HepG2 (cell line): ENCODE results near the gene IKZF3. TPM values are rescaled to one million over a fixed set of nuclear protein-coding genes. Genes with fewer than 3 reads are reported as not detected.

ENCODE experiments used
- ARHGAP35 ChIP-seq: sonication (generic); formaldehyde crosslinking; IDR thresholded peaks from 2 replicates; pipeline ENCODE4 v1.9.0; 2022; ENCODE audit warnings: mild to moderate bottlenecking, inconsistent platforms, moderate library complexity, missing genetic modification reagents, borderline replicate concordance
- DNMT3B ChIP-seq: conservative IDR thresholded peaks from 2 replicates; pipeline ENCODE4 v1.6.1; 2016; ENCODE audit warnings: missing biosample characterization, control low read depth
- HMGA1 ChIP-seq: sonication (generic); formaldehyde crosslinking; conservative IDR thresholded peaks from 2 replicates; pipeline ENCODE4 v1.4.0; 2020; ENCODE audit warnings: missing genetic modification reagents
- KLF6 ChIP-seq: IDR thresholded peaks from 2 replicates; pipeline ENCODE4 v1.8.0; 2016; ENCODE audit warnings: missing biosample characterization, missing genetic modification reagents
- NONO ChIP-seq, 2 experiments: fragments of 450-650 bp in 1 of 2; sonication (generic) in 1 of 2; formaldehyde crosslinking in 1 of 2; IDR thresholded peaks in 1 of 2; conservative IDR thresholded peaks in 1 of 2; 2 replicates each; pipeline versions ENCODE4 v1.6.1 to v1.8.0; 2017 to 2022; ENCODE audit warnings: mild to moderate bottlenecking in 1 of 2, missing genetic modification reagents in 1 of 2, moderate library complexity in 1 of 2
- ZFP36L2 ChIP-seq: sonication (generic); formaldehyde crosslinking; IDR thresholded peaks from 2 replicates; pipeline ENCODE4 v1.4.0; 2020; ENCODE audit warnings: missing genetic modification reagents
- ZNF296 ChIP-seq: sonication (generic); formaldehyde crosslinking; conservative IDR thresholded peaks from 2 replicates; pipeline ENCODE4 v1.5.0; 2020; ENCODE audit warnings: mild to moderate bottlenecking, missing genetic modification reagents
- ZNF430 ChIP-seq: sonication (generic); formaldehyde crosslinking; IDR thresholded peaks from 2 replicates; pipeline ENCODE4 v1.9.0; 2021; ENCODE audit warnings: mild to moderate bottlenecking, missing genetic modification reagents
- ZNF570 ChIP-seq: sonication (generic); formaldehyde crosslinking; IDR thresholded peaks from 2 replicates; pipeline ENCODE4 v1.4.0; 2020; ENCODE audit warnings: mild to moderate bottlenecking, missing genetic modification reagents, borderline replicate concordance
- ZNF672 ChIP-seq: sonication (generic); formaldehyde crosslinking; IDR thresholded peaks from 2 replicates; pipeline ENCODE4 v1.8.1; 2022; ENCODE audit warnings: missing genetic modification reagents
- ZNF761 ChIP-seq: sonication (generic); formaldehyde crosslinking; conservative IDR thresholded peaks from 2 replicates; pipeline ENCODE4 v1.4.0; 2020; ENCODE audit warnings: mild to moderate bottlenecking, missing genetic modification reagents
- polyA plus RNA-seq, 8 experiments: library from polyadenylated mRNA; depleted of rRNA in 3 of 8; stranded (reverse) in 7 of 8; unstranded in 1 of 8; fragments of >200 nt; fragmentation: Illumina TruSeq in 4 of 8; extraction: Trizol in 4 of 8; gene quantifications; 2 replicates each; pipeline versions ENCODE4 v1.2.1 to v1.2.3, GENCODE V29; 2011 to 2016; ENCODE audit warnings: low read depth in 4 of 8, missing spikeins in 1 of 8, mixed read lengths in 1 of 8; ENCODE audit not compliant: insufficient read depth in 1 of 8
- total RNA-seq, 5 experiments: library from RNA; depleted of rRNA; stranded (reverse); fragments of >200 nt; fragmentation: Illumina TruSeq; extraction: Trizol; gene quantifications; 2 replicates each; pipeline ENCODE4 v1.2.3, GENCODE V29; 2016; ENCODE audit warnings: low read depth in 1 of 5
- TF ChIP-seq, protein P1 (sequence below): sonication (generic); formaldehyde crosslinking; IDR thresholded peaks from 2 replicates; pipeline ENCODE4 v1.9.0; 2021; ENCODE audit warnings: missing genetic modification reagents, mild to moderate bottlenecking, borderline replicate concordance
- TF ChIP-seq, protein P2 (sequence below): sonication (generic); formaldehyde crosslinking; IDR thresholded peaks from 2 replicates; pipeline ENCODE4 v1.4.0; 2020; ENCODE audit warnings: mild to moderate bottlenecking, missing genetic modification reagents
- TF ChIP-seq, protein P3 (sequence below): sonication (generic); formaldehyde crosslinking; IDR thresholded peaks from 2 replicates; pipeline ENCODE4 v1.5.0; 2020; ENCODE audit warnings: mild to moderate bottlenecking, low read depth, missing genetic modification reagents, borderline replicate concordance
- TF ChIP-seq, protein P4 (sequence below): sonication (generic); formaldehyde crosslinking; IDR thresholded peaks from 2 replicates; pipeline ENCODE4 v1.4.0; 2020; ENCODE audit warnings: missing genetic modification reagents
- TF ChIP-seq, protein P5 (sequence below): sonication (generic); formaldehyde crosslinking; IDR thresholded peaks from 2 replicates; pipeline ENCODE4 v1.9.0; 2022; ENCODE audit warnings: missing genetic modification reagents, mild to moderate bottlenecking, borderline replicate concordance
- TF ChIP-seq, protein P6 (sequence below): sonication (generic); formaldehyde crosslinking; IDR thresholded peaks from 2 replicates; pipeline ENCODE4 v1.5.0; 2020; ENCODE audit warnings: mild to moderate bottlenecking, missing genetic modification reagents
- TF ChIP-seq, protein P7 (sequence below): sonication (generic); formaldehyde crosslinking; IDR thresholded peaks from 2 replicates; pipeline ENCODE4 v1.8.0; 2022; ENCODE audit warnings: mild to moderate bottlenecking, missing genetic modification reagents, moderate library complexity

IKZF3 gene
- total and polyA plus RNA-seq, 2 of the 13 experiments (the other 11 are each of a cell fraction or from before 2014, with no cell fraction given) = not detected

DNA sequence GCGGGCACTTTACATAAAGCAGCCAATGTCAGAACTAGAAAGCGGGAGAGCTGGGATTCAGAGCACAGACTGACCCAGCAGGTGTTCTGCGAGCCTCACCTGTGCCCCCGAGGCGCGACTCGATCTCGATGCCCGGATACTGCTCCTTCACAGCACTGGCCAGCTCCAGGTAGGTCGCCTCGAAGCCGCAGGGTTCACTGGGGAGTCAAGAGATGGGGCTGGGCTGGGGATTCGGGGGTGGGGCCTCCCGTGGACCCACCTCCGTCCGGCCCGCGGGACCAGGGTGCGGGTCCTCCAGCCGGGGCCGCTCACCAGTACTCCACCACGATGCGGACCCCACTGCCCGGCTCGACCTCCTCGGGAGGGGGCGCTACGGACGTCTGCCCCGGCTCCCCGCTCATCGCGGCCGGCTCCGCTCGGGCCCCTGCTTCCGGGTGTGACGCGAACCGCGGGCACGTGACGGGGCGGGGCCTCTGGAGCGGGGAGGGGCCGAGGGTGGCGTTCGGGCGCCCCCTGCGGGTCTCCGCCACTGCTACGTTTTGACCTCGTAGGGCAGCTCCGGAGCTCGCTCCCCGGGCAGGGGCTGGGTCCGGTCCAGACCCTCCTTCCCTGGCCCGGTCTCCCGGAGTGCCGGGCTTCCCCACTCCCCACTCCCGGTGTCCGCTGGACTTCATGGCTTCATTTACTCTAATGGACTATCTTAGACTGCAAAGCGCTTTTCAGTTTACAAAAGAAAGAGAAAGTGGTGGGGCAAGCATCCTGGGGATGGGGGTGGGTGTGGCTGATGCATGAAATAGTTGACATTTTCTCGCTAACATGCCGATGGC lies 133.8 kb downstream of the IKZF3 start, which contains the start of gene MIEN1 (continued):
- TF ChIP-seq, protein P1, sequence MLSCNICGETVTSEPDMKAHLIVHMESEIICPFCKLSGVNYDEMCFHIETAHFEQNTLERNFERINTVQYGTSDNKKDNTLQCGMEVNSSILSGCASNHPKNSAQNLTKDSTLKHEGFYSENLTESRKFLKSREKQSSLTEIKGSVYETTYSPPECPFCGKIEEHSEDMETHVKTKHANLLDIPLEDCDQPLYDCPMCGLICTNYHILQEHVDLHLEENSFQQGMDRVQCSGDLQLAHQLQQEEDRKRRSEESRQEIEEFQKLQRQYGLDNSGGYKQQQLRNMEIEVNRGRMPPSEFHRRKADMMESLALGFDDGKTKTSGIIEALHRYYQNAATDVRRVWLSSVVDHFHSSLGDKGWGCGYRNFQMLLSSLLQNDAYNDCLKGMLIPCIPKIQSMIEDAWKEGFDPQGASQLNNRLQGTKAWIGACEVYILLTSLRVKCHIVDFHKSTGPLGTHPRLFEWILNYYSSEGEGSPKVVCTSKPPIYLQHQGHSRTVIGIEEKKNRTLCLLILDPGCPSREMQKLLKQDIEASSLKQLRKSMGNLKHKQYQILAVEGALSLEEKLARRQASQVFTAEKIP (CRISPR knock-in tag) = no peak
- TF ChIP-seq DNMT3B (CRISPR knock-in tag) = no peak; the same call in 1 of the 2 replicates
- TF ChIP-seq, protein P2, sequence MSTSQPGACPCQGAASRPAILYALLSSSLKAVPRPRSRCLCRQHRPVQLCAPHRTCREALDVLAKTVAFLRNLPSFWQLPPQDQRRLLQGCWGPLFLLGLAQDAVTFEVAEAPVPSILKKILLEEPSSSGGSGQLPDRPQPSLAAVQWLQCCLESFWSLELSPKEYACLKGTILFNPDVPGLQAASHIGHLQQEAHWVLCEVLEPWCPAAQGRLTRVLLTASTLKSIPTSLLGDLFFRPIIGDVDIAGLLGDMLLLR (CRISPR knock-in tag) = no peak
- TF ChIP-seq, protein P3, sequence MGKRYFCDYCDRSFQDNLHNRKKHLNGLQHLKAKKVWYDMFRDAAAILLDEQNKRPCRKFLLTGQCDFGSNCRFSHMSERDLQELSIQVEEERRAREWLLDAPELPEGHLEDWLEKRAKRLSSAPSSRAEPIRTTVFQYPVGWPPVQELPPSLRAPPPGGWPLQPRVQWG (CRISPR knock-in tag) = no peak
- 0 out of 2 replicates have a peak, but pooled peaks have one; percentile 31 for TF ChIP-seq ZNF430 (CRISPR knock-in tag)
- TF ChIP-seq, protein P4, sequence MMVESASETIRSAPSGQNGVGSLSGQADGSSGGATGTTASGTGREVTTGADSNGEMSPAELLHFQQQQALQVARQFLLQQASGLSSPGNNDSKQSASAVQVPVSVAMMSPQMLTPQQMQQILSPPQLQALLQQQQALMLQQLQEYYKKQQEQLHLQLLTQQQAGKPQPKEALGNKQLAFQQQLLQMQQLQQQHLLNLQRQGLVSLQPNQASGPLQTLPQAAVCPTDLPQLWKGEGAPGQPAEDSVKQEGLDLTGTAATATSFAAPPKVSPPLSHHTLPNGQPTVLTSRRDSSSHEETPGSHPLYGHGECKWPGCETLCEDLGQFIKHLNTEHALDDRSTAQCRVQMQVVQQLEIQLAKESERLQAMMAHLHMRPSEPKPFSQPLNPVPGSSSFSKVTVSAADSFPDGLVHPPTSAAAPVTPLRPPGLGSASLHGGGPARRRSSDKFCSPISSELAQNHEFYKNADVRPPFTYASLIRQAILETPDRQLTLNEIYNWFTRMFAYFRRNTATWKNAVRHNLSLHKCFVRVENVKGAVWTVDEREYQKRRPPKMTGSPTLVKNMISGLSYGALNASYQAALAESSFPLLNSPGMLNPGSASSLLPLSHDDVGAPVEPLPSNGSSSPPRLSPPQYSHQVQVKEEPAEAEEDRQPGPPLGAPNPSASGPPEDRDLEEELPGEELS (CRISPR knock-in tag) = peak; percentile 47
- no peak for TF ChIP-seq ZNF672 (CRISPR knock-in tag)
- TF ChIP-seq ZNF570 = no peak
- no peak for TF ChIP-seq ZFP36L2 (CRISPR knock-in tag)
- TF ChIP-seq, protein P5, sequence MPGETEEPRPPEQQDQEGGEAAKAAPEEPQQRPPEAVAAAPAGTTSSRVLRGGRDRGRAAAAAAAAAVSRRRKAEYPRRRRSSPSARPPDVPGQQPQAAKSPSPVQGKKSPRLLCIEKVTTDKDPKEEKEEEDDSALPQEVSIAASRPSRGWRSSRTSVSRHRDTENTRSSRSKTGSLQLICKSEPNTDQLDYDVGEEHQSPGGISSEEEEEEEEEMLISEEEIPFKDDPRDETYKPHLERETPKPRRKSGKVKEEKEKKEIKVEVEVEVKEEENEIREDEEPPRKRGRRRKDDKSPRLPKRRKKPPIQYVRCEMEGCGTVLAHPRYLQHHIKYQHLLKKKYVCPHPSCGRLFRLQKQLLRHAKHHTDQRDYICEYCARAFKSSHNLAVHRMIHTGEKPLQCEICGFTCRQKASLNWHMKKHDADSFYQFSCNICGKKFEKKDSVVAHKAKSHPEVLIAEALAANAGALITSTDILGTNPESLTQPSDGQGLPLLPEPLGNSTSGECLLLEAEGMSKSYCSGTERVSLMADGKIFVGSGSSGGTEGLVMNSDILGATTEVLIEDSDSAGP (CRISPR knock-in tag) = peak; percentile 94; the same call in 1 of the 2 replicates
- TF ChIP-seq ARHGAP35 (CRISPR knock-in tag) = peak; percentile 99
- TF ChIP-seq KLF6 (CRISPR knock-in tag) = peak; percentile 63; the same call in 1 of the 2 replicates
- TF ChIP-seq ZNF761 = no peak; the same call in 1 of the 2 replicates
- TF ChIP-seq HMGA1 (CRISPR knock-in tag) = no peak
- TF ChIP-seq, protein P6, sequence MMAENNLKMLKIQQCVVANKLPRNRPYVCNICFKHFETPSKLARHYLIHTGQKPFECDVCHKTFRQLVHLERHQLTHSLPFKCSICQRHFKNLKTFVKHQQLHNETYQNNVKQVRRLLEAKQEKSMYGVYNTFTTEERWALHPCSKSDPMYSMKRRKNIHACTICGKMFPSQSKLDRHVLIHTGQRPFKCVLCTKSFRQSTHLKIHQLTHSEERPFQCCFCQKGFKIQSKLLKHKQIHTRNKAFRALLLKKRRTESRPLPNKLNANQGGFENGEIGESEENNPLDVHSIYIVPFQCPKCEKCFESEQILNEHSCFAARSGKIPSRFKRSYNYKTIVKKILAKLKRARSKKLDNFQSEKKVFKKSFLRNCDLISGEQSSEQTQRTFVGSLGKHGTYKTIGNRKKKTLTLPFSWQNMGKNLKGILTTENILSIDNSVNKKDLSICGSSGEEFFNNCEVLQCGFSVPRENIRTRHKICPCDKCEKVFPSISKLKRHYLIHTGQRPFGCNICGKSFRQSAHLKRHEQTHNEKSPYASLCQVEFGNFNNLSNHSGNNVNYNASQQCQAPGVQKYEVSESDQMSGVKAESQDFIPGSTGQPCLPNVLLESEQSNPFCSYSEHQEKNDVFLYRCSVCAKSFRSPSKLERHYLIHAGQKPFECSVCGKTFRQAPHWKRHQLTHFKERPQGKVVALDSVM (CRISPR knock-in tag) = peak; percentile 68
- TF ChIP-seq NONO (IDR thresholded peaks at IDR 0.05) = no peak
- peak; percentile 96 for TF ChIP-seq NONO (CRISPR knock-in tag; conservative IDR thresholded peaks at IDR 0.05)
- TF ChIP-seq ZNF296 (CRISPR knock-in tag) = no peak
- TF ChIP-seq, protein P7, sequence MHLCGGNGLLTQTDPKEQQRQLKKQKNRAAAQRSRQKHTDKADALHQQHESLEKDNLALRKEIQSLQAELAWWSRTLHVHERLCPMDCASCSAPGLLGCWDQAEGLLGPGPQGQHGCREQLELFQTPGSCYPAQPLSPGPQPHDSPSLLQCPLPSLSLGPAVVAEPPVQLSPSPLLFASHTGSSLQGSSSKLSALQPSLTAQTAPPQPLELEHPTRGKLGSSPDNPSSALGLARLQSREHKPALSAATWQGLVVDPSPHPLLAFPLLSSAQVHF (CRISPR knock-in tag) = peak; percentile 74; the same call in 1 of the 2 replicates
